Activated naive CD4-positive, alpha-beta T cell treated with anti-CD3 and anti-CD28 coated beads, Interleukin-2, amount 10 ng/mL, durations not matched to agents 7 days and 5 days (primary cell): Measurements from ENCODE around the gene MYO5B.
"Not testable (repeated sequence)": the region's sequence is repeated elsewhere in the genome, so short reads cannot be mapped to it uniquely, and the experiment has no call there.

Experiments
- CTCF ChIA-PET: fragments of 350-600 bp; sonication (Branson Sonifier 250); formaldehyde crosslinking; loops from one replicate; lab custom pipeline; 2021; ENCODE audit warnings: antibody characterized with exemption; lab: Charles Lee
- DNase-seq: peaks from one replicate; pipeline ENCODE4 v3.0.0-alpha.2; 2020
- H3K27ac Mint-ChIP-seq: one replicate; pipeline ENCODE4 v1.8.0; 2021; ENCODE audit warnings: mild to moderate bottlenecking, moderate library complexity, mixed read lengths
- H3K27me3 Mint-ChIP-seq: one replicate; pipeline ENCODE4 v1.8.0; 2021; ENCODE audit warnings: mild to moderate bottlenecking, mixed read lengths
- H3K36me3 Mint-ChIP-seq: one replicate; pipeline ENCODE4 v1.8.0; 2021; ENCODE audit warnings: mixed read lengths
- H3K4me1 Mint-ChIP-seq: one replicate; pipeline ENCODE4 v1.8.0; 2021; ENCODE audit warnings: mixed read lengths
- H3K4me3 Mint-ChIP-seq: one replicate; pipeline ENCODE4 v1.8.0; 2021; ENCODE audit warnings: mild to moderate bottlenecking, moderate library complexity, mixed read lengths
- H3K9me3 Mint-ChIP-seq: one replicate; pipeline ENCODE4 v1.8.0; 2021; ENCODE audit warnings: mixed read lengths

MYO5B gene

DNA sequence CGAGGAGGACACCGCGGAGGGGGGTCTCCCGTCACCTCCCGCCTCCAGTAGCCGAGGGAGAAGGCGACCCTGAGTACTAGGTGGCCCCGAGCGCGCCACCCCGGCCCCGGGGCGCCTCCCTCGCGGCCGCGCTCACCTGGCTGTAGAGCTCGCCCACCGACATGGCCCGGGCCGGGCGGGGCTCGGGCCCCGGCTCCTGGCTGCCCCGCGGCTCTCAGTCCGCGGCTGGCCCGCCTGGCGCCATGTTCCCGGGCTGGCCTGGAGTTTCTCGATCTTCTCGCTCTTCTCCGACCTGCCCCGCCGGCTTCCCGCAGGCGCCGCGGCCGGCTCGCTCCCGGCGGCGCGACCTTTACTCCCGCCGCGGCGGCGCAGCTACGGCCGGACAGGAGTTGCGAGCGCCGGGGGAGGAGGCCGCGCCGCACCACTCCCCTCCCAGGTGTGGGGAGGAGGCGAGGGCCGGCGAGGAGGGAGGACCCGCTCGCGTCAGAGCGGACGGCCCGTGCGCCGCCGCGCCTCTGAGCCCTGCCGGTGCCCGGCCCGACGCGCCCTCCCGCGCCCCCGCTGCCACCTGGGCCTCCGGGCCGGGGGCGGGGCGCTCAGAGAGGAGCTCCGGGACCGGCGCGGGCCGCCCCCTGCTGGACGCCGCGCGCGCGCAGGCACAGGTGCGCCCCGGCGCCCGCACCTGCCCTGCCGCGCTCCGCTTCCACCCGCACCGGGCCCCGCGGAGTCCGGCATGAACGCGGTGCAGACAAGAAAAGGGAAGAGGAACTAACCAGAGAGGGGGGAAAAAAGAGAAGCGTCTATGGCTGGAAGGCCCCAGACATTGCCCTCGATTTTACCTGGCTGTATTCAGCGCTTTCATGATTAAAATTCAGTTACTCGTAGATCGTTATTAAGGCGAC lies at the start of gene MYO5B:
Gene MYO5B (minus strand): TSS at position 517 of the 902 bp plus-strand sequence. CDS start 354 bp downstream, at position 163.
- Mint-ChIP-seq H3K27ac (no peak within 1 kb of the TSS), H3K36me3 (no peaks in the 10 kb centered on the region), H3K4me1 (peaks cover 8% of the 10 kb centered on the region), H3K9me3 (no peaks in the 10 kb centered on the region), H3K4me3 (peak within 1 kb of the TSS; percentile 43), H3K27me3 (peaks cover 79% of the 10 kb centered on the region)
- peak; percentile 60 for DNase-seq
- CTCF ChIA-PET: interaction anchor here (1.0 to 2.0 kb wide), 6 partner anchors 9 to 684 kb away, joined by 3 to 6 read pairs (median 3); no protein-coding TSS in a partner anchor

DNA sequence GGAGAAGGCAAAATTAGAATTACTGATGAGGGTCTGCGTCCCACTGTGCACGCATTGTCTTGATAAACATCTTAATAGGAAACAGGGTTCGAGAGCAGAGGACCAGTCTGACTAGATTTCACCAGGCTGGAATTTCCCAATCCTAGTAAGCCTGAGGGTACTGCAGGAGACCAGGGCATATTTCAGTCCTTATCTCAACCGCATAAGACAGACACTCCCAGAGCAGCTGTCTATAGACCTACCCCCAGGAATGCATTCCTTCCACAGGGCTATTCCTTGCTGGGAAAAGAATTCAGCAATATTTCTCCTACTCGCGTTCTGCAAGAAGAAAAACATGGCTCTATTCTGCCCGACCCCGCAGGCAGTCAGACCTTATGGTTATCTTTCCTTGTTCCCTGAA lies 46.8 kb upstream of the MYO5B start:
- CTCF ChIA-PET: interaction anchor here (1.6 kb wide), 1 partner anchor 23 kb away, joined by 6 read pairs; no protein-coding TSS in a partner anchor
- DNase-seq, H3K27me3 Mint-ChIP-seq, H3K4me1 Mint-ChIP-seq, H3K36me3 Mint-ChIP-seq, H3K4me3 Mint-ChIP-seq, H3K27ac Mint-ChIP-seq: not testable (repeated sequence)
- H3K9me3 Mint-ChIP-seq: peaks cover 12% of the 10 kb centered on the region

DNA sequence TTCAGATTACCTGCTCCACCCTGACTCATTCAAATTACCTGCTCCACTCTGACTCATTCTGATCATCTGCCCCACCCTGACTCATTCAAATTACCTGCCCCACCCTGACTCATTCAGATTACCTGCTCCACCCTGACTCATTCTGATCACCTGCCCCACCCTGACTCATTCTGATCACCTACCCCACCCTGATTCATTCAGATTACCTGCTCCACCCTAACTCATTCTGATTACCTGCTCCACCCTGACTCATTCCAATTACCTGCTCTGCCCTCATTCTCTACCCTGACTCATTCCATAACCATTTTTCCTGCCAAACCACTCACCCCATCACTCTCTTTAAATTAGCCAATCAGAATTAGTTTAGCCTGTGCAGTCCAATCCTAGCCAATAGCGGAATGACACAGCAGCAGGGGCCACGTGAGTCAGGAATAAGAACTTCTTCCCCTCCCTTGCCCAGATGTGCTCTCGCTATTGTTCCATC lies 45.2 kb upstream of the MYO5B start:
- CTCF ChIA-PET: no interaction called here
- Mint-ChIP-seq H3K27ac (no peak overlapping the region), H3K4me3 (no peak overlapping the region), H3K4me1 (peaks cover 6% of the 10 kb centered on the region), H3K36me3 (no peaks in the 10 kb centered on the region), H3K9me3 (peaks cover 12% of the 10 kb centered on the region), H3K27me3 (no peaks in the 10 kb centered on the region)
- no peak for DNase-seq

DNA sequence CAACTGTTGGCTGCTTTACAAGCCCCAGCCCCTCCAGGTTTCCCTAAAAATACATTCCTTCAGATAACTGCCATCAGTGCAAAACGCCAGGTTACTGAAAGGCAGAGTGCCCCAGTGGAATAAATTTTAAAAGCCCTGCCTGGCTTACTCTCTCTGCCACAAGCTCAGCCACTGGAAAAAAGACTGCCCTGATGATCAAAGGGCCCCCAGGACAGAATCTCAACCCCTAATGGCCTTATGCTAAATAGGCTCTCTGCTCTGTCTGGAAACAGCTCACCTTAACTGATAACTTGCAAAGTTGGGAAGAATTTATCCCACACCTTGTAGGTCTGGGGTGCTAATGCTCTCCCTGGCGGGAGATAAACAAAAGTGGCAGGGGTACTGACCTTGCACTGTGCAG lies 37.5 kb upstream of the MYO5B start:
- CTCF ChIA-PET: no interaction called here
- H3K9me3 Mint-ChIP-seq: no peaks in the 10 kb centered on the region
- H3K36me3 Mint-ChIP-seq: no peaks in the 10 kb centered on the region
- no peak overlapping the region for H3K4me3 Mint-ChIP-seq
- no peak for DNase-seq
- peaks cover 16% of the 10 kb centered on the region for H3K27me3 Mint-ChIP-seq
- H3K4me1 Mint-ChIP-seq: no peaks in the 10 kb centered on the region
- H3K27ac Mint-ChIP-seq: no peak overlapping the region

- CTCF ChIA-PET: no interaction called here
- Mint-ChIP-seq H3K4me1 (no peaks in the 10 kb centered on the region), H3K9me3 (no peaks in the 10 kb centered on the region), H3K4me3 (no peak overlapping the region), H3K27me3 (peaks cover 16% of the 10 kb centered on the region), H3K27ac (no peak overlapping the region), H3K36me3 (no peaks in the 10 kb centered on the region)
- no peak for DNase-seq
These were observed 36.7 kb upstream of the MYO5B start for GRCh38 chr18:50231621-50232020.

GRCh38 chr18:50220249-50220648 lies 25.3 kb upstream of the MYO5B start:
- not testable (repeated sequence) for H3K4me3 Mint-ChIP-seq, H3K4me1 Mint-ChIP-seq, H3K27me3 Mint-ChIP-seq, H3K36me3 Mint-ChIP-seq, H3K27ac Mint-ChIP-seq, H3K9me3 Mint-ChIP-seq, DNase-seq
- CTCF ChIA-PET: interaction anchor here (2.5 to 4.7 kb wide), 2 partner anchors 22 to 136 kb away, joined by 6 to 111 read pairs; no protein-coding TSS in a partner anchor

GRCh38 chr18:50218432-50219197 lies 23.7 kb upstream of the MYO5B start:
- H3K27ac Mint-ChIP-seq: no peak overlapping the region
- no peaks in the 10 kb centered on the region for H3K4me1 Mint-ChIP-seq
- H3K36me3 Mint-ChIP-seq: no peaks in the 10 kb centered on the region
- CTCF ChIA-PET: interaction anchor here (1.1 to 4.7 kb wide), 13 partner anchors 14 to 211 kb away, joined by 3 to 111 read pairs (median 6); partner anchors contain the start of gene SKA1
- DNase-seq: peak; percentile 56
- peaks cover 6% of the 10 kb centered on the region for H3K9me3 Mint-ChIP-seq
- no peak overlapping the region for H3K4me3 Mint-ChIP-seq
- peaks cover 11% of the 10 kb centered on the region for H3K27me3 Mint-ChIP-seq

DNA sequence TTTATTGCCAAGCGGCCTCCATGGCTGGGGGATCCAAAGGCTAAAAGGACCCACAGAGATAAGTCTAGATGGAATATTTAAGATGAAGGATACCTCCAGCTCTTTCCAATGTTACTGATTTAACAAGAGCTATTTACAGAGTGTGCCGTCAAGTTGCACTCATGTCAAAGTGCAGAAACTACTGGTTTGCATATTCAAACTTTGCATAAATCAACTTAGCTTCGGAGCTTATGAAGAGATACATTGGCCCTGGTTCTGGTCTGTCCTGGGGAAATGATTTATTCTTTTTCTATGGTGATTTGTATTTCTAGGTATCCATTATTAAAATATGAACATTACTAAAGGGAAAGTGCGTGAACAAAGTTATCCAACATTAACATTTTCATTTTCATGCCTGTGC lies 14.4 kb upstream of the MYO5B start:
- CTCF ChIA-PET: no interaction called here
- Mint-ChIP-seq H3K36me3 (no peaks in the 10 kb centered on the region), H3K9me3 (no peaks in the 10 kb centered on the region), H3K27me3 (peaks cover 31% of the 10 kb centered on the region), H3K4me3 (no peak overlapping the region), H3K27ac (no peak overlapping the region), H3K4me1 (peaks cover 2% of the 10 kb centered on the region)
- DNase-seq: no peak

- CTCF ChIA-PET: interaction anchor here (1.2 to 1.6 kb wide), 3 partner anchors 13 to 149 kb away, joined by 3 to 6 read pairs (median 4); partner anchors contain the start of gene MYO5B
- no peak for DNase-seq
- no peaks in the 10 kb centered on the region for H3K36me3 Mint-ChIP-seq
- H3K4me1 Mint-ChIP-seq: peaks cover 2% of the 10 kb centered on the region
- peaks cover 42% of the 10 kb centered on the region for H3K27me3 Mint-ChIP-seq
- H3K4me3 Mint-ChIP-seq: no peak overlapping the region
- H3K9me3 Mint-ChIP-seq: no peaks in the 10 kb centered on the region
- no peak overlapping the region for H3K27ac Mint-ChIP-seq
These were observed 12.8 kb upstream of the MYO5B start for GRCh38 chr18:50207722-50208121.

DNA sequence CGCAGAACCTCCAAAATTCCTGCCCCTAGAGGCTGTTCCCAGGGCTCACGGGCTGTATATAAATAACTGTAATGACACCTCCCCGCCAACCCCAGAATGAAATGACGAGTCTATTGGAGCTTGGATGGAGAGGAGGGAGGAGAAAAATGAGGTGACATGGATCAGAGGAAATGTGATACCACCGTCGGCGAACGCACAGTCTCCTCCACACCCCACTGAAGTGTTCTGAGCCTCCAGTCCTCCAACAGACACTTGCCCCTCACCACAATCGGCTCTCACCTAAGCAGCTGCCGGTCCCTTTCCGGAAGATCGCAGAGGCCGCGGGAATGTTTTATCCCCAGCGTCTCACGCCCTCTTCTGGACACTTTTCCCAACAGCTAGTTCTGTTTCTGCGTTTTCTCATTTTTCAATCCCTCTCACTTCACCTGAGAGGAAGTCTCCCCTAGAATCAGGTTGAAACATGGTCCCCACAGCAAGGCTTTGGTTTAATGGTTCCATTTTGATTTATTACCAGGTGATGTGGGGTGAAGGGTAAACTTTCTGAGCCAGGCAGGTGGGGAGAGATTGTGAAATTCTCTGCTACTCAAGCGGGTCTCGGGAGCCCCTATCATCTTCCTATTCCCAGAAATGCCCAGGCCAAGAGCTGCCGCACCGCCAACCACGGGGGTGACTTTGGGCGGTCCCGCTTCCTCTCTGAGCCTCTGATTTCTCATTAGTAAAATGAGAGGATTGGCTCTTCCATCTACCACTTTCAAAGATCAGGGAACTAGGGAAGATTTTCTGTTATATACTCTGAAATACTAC lies 9.1 kb upstream of the MYO5B start:
- H3K27me3 Mint-ChIP-seq: peaks cover 61% of the 10 kb centered on the region

GRCh38 chr18:50201476-50202018 lies 6.6 kb upstream of the MYO5B start:
- Mint-ChIP-seq H3K27ac (no peak overlapping the region), H3K36me3 (no peaks in the 10 kb centered on the region), H3K4me1 (peaks cover 2% of the 10 kb centered on the region), H3K27me3 (peaks cover 80% of the 10 kb centered on the region), H3K4me3 (no peak overlapping the region), H3K9me3 (no peaks in the 10 kb centered on the region)
- CTCF ChIA-PET: interaction anchor here (1.1 to 4.3 kb wide), 2 partner anchors 156 to 228 kb away, joined by 3 to 18 read pairs; no protein-coding TSS in a partner anchor
- no peak for DNase-seq

More for the DNA sequence above, 9.1 kb upstream of the MYO5B start:
- CTCF ChIA-PET: interaction anchor here (0.7 to 4.3 kb wide), 13 partner anchors 9 to 346 kb away, joined by 3 to 18 read pairs (median 3); partner anchors contain the start of genes CFAP53 and MYO5B
- peak; percentile 36 for DNase-seq
- no peaks in the 10 kb centered on the region for H3K36me3 Mint-ChIP-seq
- H3K27ac Mint-ChIP-seq: no peak overlapping the region
- H3K4me3 Mint-ChIP-seq: no peak overlapping the region
- no peaks in the 10 kb centered on the region for H3K9me3 Mint-ChIP-seq
- peaks cover 2% of the 10 kb centered on the region for H3K4me1 Mint-ChIP-seq

GRCh38 chr18:50199921-50200320 lies 5.0 kb upstream of the MYO5B start:
- Mint-ChIP-seq H3K36me3 (no peaks in the 10 kb centered on the region), H3K27me3 (peaks cover 86% of the 10 kb centered on the region), H3K4me3 (no peak overlapping the region), H3K27ac (no peak overlapping the region), H3K9me3 (no peaks in the 10 kb centered on the region), H3K4me1 (peaks cover 6% of the 10 kb centered on the region)
- no peak for DNase-seq
- CTCF ChIA-PET: no interaction called here

GRCh38 chr18:50199346-50199855 lies 4.5 kb upstream of the MYO5B start:
- Mint-ChIP-seq H3K36me3 (no peaks in the 10 kb centered on the region), H3K27ac (no peak overlapping the region), H3K4me3 (no peak overlapping the region), H3K4me1 (peaks cover 4% of the 10 kb centered on the region), H3K9me3 (no peaks in the 10 kb centered on the region), H3K27me3 (peaks cover 83% of the 10 kb centered on the region)
- CTCF ChIA-PET: no interaction called here
- DNase-seq: no peak
